ENCODE results near the gene CD300LG.

Gene CD300LG

GRCh38 chr17:43909537-43910231, 62.7 kb downstream of the CD300LG start:
- no peak for DNase-seq

- DNase-seq, result no peak
Observed at GRCh38 chr17:43911904-43912303, 64.9 kb downstream of the CD300LG start.

DNA sequence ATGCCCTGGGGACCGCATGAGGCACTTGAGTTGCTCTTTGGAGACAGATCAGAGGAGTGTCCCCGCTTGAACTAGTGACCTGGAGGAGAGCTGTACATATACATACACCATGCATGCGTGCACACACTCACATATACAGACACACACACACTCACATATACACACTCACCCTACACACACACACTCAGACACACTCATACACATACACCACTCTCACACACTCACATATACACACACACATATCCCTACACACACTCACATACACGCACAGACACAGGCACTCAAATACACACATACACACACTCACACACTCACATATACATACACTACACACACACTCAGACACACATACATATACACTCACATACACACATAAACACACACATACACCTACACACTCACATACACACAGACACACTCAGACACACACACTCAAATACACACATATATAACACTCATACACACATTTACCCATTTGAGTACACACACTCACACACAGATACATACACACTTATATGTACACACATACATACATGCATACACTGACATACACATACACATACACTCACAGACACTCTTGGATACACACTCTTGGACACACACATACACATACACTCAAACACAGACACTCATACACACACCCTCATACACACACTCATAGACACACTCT, 65.8 kb downstream of the CD300LG start:
- DNase-seq, result no peak

Data from NCI-H226 (cell line).